Measurements from ENCODE around the gene KLF9. TPM values are rescaled to one million over a fixed set of nuclear protein-coding genes. Genes with fewer than 3 reads are reported as not detected.

KLF9 gene
- total and polyA plus RNA-seq, 9 of the 15 experiments (the other 6 are each of a cell fraction or from before 2014, with no cell fraction given) = 3.3 to 11.9 (median 6.9) TPM

Other genes with a start within 250 kb of the KLF9 start
- gene SMC5, start 155.7 kb downstream of the KLF9 start, total RNA-seq (2014; rRNA removed) = 14.2 and 21.4 TPM in 2 replicates
- gene SMC5, start 155.7 kb downstream of the KLF9 start, total RNA-seq (2014; rRNA removed; fragmentation: Illumina TruSeq; extraction: Trizol) = 28.8 and 36.7 TPM in 2 replicates
- gene SMC5, start 155.7 kb downstream of the KLF9 start, total RNA-seq (2015; rRNA removed; fragmentation: Illumina TruSeq; extraction: Trizol) = 33.8 and 43.2 TPM in 2 replicates
- 16.2 and 16.5 TPM in 2 replicates for gene SMC5, start 155.7 kb downstream of the KLF9 start, total RNA-seq (2021)
- gene SMC5, start 155.7 kb downstream of the KLF9 start, polyA plus RNA-seq (2011; rRNA removed) = 18.6 and 24.2 TPM in 2 replicates
- gene SMC5, start 155.7 kb downstream of the KLF9 start, polyA plus RNA-seq (2014; fragmentation: Illumina TruSeq; extraction: Trizol) = 20.8 and 24.9 TPM in 2 replicates
- 1 to 10 TPM; 3.5 to 5.1 TPM for gene SMC5, start 155.7 kb downstream of the KLF9 start, polyA plus RNA-seq (2014; fragmentation: Nextera tagmentation; extraction: Ambion mirVana)
- gene SMC5, start 155.7 kb downstream of the KLF9 start, polyA plus RNA-seq (2014; rRNA removed) = 16.0 and 17.5 TPM in 2 replicates